ENCODE data around the gene C16orf78.

- no peak for TF ChIP-seq POLR2AphosphoS5 (IDR thresholded peaks at IDR 0.05; ENCODE audit: low read depth, low read length)
- no peak for TF ChIP-seq POLR2A (IDR thresholded peaks at IDR 0.05; ENCODE audit: low read depth, low read length)
Measured at GRCh38 chr16:49382916-49383315, 9.3 kb downstream of the C16orf78 start.

All from GM12891 (cell line).